GM21526 (cell line): Measurements from ENCODE around the gene LCN10.
"Not testable (repeated sequence)": the region's sequence is repeated elsewhere in the genome, so short reads cannot be mapped to it uniquely, and the experiment has no call there.

Experiments
- ATAC-seq: cut with Tn5 transposase; IDR thresholded peaks from one replicate; pipeline ENCODE4 v1.9.1; 2021; ENCODE audit warnings: moderate library complexity; ENCODE audit not compliant: unreplicated experiment, low FRiP score

LCN10 gene

DNA sequence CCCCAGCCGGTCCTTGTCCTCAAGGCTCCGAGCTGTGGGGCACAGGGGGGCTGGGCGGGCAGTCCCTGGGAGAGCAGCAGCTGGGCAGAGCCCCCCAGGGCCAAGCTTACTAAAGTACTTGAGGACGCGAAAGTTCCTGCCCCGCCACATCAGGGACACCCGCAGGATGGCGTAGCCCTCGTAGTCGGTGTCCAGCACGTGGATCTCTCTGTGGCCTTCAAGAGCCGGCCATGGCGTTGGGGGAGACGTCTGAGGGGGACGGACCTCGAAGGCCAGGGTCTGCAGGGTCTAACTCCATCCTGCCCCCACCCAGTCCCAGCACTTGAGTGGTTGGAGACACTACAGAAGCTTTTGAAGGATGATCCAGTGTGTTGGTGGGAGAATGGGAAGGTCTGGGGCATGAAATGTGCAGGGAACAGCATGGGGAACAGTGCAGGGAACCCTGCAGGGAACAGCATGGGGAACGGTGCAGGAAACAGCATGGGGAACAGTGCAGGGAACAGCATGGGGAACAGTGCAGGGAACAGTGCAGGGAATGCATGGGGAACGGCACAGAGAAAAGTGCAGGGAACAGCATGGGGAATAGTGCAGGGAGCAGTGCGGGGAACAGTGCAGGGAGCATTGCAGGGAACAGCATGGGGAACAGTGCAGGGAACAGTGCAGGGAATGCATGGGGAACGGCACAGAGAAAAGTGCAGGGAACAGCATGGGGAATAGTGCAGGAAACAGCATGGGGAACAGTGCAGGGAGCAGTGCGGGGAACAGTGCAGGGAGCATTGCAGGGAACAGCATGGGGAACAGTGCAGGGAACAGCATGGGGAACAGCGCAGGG, 12.8 kb upstream of the LCN10 start:
- not testable (repeated sequence) for ATAC-seq

- no peak for ATAC-seq
These were observed 12.0 kb upstream of the LCN10 start for GRCh38 chr9:136754626-136755301.

DNA sequence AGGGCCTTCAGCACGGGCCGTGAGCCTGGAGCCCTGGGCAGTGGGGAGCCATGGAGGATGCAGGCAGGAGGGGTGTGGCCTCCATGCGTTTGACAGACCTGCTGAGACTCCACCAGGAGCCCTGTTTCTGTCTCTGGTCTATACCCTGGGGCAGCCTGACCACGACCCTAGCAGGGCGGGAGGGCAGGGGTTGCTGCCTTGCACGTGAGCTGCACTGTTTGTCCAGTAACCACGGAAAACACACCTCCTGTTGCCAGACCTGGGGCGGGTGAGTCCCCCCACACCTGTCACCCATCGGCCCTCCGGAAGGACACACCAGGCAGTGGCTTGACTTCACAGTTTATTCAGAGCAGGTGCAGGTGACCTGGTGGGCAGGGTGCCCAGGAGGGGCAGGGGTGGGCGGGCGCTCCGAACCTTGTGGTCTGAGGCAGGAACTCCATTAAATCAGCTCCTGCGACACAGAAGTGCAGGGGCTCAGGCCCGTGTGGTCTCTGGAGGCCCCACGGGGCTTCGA, 11.4 kb upstream of the LCN10 start:
- ATAC-seq, result no peak

DNA sequence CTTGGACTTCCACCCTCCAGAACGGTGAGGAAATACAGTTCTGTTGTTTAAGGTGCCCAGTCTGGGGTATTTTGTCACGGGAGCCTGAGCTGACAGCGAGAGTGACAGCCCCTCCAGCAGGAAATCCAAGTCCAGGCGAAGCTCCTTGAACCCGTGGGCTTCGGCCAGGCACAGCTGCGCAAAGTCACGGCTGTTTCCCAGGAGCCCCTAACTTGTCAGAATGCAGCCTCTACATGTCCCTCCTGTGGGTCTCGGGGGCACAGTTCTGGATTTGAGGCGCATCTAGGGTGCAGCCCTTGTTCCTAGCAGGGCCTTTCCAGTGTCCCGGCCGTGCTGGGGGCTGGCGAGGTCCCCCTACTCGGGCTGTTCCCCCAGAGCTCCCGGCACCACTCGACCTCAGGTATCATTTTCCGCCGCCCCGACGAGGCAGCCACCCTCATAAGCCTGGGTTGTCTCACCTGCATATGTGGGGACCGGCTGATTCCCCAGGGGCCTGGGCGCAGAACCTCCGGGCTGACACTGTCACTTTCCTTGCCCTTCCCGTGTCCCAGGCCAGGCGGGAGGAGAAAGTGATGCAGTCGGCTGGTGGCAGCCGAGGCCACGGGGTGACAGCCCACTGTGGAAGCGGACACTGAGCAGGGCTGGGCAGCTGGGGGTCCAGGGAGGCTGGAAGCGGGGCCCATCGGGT, 10.8 kb upstream of the LCN10 start:
- ATAC-seq, result no peak

DNA sequence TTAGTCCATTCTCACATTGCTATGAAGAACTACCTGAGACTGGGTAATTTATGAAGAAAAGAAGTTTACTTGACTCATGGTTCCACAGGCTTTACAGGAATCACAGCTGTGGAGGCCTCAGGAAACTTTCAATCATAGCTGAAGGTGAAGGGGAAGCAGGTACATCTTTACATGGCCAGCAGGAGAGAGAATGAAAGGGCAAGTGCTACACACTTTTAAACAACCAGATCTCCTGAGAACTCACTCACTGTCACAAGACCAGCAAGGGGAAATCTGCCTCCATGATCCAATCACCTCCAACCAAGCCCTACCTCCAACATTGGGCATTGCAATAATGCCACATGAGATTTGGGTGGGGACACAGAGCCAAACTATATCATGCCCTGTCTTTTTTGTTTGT, 9.1 kb upstream of the LCN10 start:
- ATAC-seq, result no peak

DNA sequence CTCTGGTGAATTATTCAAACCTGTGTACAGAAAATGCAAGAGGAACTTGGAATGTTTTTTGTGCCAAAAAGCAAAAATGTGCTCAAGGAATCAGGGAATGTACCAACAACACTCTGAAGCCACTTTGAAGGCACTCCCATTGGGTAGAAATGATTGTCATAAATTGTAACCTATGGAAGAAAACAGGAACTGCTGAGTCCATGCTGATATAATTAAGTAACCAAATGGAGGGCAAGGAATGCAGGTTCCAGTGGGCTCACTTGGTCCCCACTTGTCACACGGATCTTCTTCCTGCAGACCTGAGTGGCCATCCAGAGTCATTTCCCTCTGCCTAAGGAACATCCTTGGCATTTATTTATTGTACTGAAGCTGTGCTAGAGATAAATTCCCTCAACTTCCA, 8.5 kb upstream of the LCN10 start:
- no peak for ATAC-seq

DNA sequence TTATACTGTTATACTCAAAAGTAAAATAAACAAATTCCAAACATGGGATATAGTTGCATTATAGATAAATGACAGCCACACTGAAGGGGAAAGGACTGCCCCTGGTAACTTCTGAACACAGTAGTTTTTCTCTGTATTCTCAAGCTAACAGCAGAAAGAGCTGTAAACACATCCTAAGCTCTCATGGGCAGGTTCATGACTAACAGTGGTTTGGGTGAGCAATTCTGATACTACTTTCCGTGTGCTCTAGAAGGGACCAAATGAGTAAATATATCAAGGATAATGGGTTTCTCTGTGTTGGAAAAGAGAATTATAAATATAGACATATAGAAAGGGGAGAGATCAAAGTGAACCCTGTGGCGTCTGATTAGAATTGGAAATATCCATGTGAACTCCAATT, 7.8 kb upstream of the LCN10 start:
- ATAC-seq, result no peak

GRCh38 chr9:136748666-136749611, 6.2 kb upstream of the LCN10 start:
- ATAC-seq, result no peak

GRCh38 chr9:136748201-136748600, 5.5 kb upstream of the LCN10 start, which contains the start of gene LCN6:
TSS of gene LCN6 (minus strand) at chr9:136748525. CDS start at chr9:136748483, 42 bp downstream.
- no peak for ATAC-seq

DNA sequence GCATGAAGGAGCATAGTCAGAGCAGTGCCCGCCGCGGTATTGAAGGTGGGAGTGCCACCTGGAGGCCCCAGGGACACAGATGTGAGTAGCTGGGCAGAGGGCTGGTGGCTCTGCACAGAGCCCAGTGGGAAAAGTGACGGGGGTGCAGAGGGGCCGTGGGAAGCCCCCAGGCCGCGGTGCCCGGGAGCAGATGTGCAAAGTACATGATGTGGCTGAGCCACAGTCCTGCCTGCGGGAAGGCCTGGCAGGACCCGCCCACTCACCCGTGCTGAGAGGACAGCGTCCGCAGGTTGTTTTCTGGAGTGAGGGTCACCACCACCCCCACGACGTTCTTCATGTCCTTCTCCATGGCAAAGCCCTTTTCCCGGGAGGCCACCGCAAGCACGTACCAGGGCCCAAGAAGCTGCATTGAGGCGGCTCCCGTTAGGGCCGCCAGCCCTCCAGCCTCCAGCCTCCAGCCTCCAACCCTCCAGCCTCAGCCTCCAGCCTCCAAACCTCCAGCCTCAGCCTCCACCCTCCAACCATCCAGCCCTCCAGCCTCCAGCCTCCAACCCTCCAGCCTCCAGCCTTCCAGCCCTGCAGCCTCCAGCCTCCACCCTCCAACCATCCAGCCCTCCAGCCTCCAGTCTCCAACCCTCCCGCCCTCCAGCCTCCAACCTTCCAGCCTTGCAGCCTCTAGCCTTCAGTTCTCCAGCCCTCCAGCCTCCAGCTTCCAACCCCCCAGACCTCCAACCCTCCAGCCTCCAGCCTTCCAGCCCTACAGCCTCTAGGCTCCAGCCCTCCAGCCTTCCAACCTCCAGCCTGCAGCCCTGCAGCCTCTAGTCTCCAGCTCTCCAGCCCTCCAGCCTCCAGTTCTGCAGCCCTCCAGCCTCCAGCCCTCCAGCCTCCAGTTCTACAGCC, 4.7 kb upstream of the LCN10 start:
- no peak for ATAC-seq

GRCh38 chr9:136746621-136747020, 3.9 kb upstream of the LCN10 start:
- ATAC-seq, result no peak

- ATAC-seq, result no peak
These were observed 3.4 kb upstream of the LCN10 start for GRCh38 chr9:136746155-136746490.

DNA sequence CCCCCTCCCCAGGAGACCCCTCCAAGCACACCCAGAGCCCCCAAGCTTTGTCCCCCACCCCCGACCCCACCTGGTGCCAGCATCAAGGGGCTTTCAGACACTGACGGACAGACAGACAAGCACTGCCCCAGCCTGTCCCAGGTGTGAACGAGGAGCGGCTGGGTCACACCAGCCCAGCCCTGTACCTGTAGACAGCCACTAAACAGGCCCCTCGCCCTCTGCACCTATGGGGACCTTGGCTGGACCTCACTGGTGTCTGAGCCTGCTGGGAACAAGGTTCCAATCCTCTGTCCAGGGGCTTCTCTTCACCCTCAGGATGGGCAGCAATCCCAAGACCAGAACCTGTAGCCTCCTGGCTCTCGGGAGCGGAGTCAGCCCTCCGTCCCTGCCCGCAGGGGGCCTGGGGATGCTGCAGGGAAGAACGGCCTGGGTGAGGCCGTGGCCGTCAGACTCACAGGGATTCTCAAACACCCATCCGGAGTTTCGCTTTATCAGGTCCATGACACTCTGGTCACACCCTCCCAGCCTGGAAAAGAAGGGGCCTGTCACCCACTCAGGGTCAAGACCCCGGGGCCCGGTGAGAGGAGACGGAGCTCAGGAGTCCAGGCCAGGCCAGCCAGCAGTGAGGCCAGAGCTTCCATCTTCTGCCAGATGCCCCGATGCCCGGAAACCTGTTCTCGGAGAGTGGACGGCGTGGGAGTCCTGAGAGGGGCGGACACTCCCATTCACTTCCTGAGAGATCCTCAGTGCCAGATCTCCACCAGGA, 2.8 kb upstream of the LCN10 start:
- ATAC-seq, result no peak

- no peak for ATAC-seq
These were observed 2.0 kb upstream of the LCN10 start for GRCh38 chr9:136744773-136745172.

DNA sequence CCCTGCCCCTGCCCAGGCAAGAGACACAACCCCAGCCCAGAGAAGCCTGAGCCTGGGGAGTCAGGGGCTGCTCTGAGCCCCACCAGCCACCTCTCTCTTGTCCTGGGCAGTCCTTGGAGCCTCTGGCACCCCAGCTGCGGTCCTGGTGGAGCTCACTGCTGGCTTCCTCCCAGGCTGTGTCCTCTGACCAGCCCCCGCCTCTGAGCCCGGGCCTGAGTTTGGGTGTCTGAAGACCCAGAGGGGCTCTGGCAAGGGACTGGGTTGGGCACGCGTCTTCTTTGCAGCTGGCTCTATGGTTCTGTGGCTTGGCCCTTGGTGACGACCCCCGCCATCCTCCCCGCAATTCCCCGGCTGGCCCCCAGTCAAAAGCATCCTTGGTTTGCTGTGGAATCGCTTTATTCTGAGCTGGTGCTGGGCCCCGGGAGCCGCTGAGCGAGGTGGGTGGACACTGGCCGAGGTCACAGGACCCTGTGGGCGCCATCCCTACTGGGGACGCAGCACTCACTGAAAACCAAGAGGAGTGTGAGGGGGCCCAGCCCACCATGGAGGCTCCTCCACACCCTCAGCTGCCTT, 985 bp upstream of the LCN10 start:
- ATAC-seq, result no peak

DNA sequence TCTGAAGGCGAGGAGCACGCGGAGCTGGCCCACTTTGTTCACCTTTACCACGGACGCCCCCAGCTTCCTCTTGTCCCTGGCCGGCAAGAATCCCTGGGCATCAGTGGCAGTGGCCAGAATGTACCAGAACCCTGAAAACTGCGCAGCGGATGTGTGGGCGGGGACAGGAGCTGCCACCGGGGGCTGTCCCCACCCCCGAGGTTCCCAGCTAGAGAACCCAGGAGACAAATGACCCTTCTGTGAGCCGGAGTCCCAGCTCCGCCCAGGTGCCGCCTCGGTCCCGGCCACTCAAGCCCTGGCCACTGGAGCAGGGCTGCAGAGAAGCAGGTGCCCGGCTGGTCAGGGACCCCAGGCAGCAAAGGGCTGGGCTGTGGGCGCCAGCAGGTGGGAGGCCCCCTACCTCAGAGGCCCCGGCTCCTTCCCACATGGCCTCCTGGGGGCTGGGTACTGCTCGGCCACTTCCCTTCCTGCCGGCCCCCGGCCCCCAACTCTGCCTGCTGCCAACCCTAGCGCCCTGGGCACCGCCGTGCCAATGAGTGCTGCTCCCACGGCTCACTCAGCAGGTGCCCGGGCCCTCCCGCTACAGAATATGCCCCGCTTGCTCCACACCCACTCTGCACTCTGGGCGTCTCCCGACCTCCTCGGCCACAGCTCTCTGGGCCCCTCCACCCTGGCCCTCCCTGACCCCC, 713 bp downstream of the LCN10 start:
- no peak for ATAC-seq
